ENCODE results near the gene THOP1.

DNA sequence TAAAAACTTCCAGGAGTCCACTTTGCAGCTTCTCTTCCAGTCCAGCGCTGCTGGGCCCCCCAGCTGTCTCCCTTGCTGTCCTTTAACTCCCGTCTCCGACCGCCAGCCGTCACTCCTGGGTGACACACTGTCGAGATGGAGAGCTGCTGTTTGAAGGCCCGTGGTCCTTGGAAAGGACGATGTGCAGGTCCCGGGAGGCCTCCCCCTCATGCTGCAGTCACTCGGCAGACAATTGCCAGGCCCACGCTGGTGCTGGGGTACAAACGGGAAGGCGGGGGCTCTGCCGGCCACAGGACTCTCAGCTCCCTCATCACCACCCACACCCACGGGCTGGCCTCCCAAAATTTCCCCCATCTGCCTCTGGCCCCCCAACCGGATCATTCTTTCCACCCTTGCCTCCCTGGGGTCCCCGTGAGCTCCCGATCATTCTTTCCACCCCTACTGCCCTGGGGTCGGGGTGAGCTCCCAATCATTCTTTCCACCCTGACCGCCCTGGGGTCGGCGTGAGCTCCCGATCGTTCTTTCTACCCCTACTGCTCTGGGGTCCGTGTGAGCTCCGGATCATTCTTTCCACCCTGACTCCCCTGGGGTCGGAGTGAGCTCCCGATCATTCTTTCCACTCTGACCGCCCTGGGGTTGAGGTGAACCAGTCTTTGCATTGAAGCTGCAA is 18.3 kb downstream of the THOP1 start:
- TF ChIP-seq, protein P1, sequence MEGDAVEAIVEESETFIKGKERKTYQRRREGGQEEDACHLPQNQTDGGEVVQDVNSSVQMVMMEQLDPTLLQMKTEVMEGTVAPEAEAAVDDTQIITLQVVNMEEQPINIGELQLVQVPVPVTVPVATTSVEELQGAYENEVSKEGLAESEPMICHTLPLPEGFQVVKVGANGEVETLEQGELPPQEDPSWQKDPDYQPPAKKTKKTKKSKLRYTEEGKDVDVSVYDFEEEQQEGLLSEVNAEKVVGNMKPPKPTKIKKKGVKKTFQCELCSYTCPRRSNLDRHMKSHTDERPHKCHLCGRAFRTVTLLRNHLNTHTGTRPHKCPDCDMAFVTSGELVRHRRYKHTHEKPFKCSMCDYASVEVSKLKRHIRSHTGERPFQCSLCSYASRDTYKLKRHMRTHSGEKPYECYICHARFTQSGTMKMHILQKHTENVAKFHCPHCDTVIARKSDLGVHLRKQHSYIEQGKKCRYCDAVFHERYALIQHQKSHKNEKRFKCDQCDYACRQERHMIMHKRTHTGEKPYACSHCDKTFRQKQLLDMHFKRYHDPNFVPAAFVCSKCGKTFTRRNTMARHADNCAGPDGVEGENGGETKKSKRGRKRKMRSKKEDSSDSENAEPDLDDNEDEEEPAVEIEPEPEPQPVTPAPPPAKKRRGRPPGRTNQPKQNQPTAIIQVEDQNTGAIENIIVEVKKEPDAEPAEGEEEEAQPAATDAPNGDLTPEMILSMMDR (IDR thresholded peaks at IDR 0.05), result no peak
- TF ChIP-seq EZH2 (IDR thresholded peaks at IDR 0.05), result no peak

Data from neural progenitor cell (in vitro differentiated cells).